Stimulated activated CD4-positive, alpha-beta T cell treated with anti-CD3 and anti-CD28 coated beads, Interleukin-1b, Interleukin-23, amount 100 ng/mL, for 4 hours (primary cell): ENCODE data around the gene GFAP.
"Not testable (repeated sequence)": the region's sequence is repeated elsewhere in the genome, so short reads cannot be mapped to it uniquely, and the experiment has no call there.

ENCODE experiments used
- DNase-seq, 2 donors: peaks; one replicate each; pipeline ENCODE4 v3.0.0-alpha.2; 2020; ENCODE audit warnings: low read depth in 2 of 2

GFAP gene

DNA sequence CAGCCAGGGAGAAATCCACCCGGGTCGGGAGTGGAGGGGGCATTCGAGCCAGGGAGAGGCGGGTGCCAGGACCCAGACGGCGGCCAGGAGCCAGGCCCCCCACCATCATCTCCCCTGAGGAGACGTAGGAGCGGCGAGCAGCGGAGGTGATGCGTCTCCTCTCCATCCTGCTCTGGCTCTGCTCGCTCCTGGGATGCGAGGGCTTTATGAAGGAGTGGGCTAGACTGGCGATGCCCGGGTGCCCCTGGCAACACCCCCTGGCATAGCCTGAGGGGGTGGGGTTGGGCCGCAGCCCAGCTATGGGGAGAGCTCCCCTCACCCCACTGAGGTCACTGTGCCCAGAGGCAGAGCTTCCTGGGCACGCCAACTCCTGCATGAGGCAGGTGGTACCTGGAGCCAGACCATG is at the start of gene GFAP:
TSS of gene GFAP (minus strand) at position 180 of the 406 bp plus-strand sequence. CDS start at position 166, 14 bp downstream.
- DNase-seq = no peak

DNA sequence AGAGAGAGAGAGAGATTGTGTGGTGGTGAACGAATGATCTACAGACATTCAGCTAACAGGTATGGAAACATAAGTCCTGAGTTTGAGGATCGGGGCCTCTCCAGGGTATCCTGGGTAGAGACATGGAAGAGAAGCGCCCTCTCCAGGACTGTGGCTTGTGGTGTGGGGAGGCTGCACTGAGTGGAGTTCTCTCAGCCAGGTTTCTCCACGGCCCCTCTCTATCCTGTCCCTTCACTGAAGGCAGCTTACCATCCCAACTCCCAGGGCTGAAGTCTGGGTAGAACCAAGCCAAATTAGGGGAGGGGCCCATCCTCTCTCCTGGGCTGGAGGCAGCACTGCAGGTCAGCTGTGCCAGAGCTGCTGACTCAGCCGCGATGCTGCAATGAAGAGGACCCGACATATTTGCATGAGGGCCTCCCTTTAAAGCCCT is 46.6 kb upstream of the GFAP start:
- no peak for DNase-seq

DNA sequence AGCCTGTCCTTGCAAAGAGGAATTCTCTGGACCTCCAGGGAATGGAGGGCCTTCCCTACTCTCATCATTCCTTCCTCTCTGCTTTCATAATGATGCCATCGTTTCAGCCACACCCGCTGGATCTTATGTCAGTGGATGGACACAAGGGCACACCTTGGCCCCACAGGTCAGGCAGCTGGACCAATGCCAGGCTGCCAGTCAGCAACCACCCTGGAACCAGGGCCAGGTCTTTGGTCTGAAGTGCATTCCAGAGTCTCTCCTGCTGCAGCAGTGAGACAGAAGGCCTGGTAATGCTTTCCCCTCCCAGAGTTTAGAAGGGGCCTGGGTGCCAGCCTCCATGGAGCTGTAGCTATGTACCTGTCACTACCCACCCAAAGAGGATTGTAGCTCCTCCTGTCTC is 45.4 kb upstream of the GFAP start:
- DNase-seq = no peak

DNA sequence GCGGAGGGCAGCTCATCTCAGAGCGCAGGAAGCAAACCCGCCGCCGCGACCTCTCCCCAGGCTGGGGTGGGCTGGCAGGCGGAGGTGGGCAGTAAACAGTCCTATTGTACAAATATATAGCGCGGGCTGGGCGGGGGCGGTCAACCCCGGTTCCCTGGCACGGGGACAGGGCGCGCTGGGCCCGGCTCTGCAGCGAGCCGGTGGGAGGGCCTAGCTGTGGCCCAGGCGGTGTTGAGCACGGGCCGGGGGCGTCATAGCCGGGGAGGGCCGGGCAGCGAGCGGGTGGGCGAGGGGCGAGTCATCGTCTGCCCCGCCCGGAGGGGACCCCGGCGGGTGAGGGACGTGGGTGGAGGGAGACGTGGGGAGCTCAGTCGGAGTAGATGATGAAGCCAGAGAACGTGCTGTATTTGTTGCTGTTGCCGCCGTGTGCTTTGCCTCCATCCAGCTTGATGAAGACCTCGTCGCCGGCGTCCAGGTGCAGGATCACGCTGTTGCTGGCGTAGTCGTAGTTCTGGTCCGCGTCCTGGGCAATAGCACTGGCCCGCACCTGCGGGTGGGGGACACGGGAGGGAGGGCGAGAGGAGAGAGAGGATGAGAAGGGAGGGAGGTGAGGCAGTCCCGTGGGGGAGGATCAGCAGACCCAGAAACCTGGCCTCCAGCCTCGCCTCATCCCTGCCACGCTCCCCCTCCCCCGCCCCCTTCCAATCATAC is 44.7 kb upstream of the GFAP start:
- DNase-seq = peak in 1 of 2 donors; percentile 38

DNA sequence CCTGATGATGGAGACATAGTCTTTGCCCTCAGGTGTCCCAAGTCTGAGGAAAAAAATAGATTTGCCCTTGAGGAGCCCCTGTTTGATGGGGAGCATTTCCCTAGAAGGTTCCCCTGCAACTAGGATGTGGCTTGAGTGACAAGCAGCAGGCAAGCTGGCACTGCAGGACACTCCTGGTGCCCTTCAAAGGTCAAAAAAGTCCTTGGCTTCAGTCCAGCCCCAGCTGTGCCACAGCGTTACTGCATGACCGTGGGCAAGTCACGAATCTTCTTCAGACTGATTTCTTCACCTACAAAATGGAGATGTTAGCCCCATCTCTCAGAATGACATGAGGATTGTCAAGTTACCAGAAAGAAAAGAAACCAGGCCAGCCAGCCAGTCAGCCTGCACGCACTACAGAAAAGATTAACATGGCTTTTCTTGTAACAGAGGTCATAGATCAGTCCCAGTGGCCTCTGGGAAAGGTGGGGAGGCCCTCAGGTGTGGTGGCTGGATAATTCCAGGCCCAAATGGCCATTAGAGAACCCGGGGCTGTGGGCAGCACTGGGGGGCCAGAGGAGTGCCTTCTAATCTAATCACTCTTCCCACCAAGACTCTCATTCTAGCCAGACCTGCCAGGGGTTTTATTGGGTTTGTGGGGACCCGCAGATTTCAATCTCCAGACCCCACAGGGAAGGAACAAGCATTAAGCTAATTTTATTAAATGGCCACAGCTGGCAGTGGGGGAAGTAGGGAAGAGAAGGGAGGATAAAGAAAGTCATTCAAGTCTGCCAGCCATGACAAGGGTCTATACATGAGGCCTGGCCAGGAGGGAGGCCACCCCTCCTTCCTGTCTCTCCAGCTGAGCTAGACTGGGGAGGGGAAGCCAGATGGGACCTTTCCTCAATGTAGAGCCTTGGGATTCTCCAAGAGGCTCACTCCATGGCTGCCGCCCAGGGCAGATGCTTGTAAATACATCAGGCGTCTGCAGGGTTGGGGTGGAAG is 42.0 kb upstream of the GFAP start:
- no peak for DNase-seq

DNA sequence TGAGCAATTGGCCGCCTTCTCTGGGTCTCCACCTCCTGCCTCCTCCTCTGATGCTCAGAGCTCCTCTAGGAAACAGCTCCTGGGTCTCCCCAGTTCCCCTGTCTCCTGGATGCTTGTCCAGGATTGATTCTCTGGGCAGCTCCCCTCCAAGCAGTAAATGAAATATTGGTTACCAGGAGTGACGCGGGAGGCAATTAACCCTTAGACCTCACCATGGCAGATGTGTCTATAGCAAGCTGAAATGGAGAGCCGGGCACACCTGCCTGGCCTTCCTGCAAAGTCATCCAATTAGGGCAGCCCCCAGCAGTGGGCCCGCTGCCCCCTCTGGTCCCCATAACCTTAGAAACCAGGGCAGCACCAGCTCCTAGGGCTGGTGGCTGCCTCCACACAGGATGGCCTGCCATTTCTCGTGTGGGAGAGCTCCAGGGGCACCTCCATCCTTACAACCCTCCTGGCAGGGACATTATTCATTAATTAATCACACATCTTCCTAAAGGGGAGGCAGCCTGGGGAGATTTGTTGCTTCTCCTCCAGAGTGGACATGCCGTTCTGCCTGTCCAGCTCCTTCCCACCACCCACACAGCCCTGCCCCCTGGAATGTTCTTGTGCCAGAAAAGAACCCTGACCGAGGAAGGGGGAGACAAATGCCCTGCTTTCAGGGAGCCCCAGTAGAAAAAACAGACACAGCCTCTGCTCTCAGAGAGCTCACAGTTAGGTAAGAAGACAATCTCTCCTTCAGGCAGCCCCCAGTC is 40.5 kb upstream of the GFAP start:
- no peak for DNase-seq

DNA sequence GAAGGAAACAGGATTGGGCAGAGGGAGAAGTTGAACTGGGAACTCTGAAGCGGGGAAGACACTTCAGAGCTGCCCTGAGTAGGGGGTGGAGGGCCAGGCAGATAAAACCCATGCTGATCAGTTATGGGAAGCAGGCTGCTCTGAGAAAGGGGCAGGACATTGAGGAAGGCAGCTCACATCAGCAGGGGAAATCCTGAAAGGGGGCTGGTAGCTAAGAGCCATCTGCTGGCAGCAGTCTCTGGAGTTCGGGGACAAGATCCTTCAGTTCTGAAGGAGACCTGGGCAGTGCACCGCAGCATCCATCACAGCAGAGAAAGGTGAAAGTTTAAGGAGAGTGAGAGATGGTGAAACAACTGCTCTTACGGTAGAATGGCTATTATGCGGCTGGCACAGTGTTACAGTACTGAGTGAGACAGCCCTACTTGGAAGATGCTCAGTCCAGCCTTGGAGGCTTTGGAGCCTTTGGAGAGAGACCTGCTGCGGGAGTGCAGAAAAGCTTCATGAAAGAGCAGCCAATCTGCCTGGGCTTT is 37.7 kb upstream of the GFAP start:
- DNase-seq = no peak

DNA sequence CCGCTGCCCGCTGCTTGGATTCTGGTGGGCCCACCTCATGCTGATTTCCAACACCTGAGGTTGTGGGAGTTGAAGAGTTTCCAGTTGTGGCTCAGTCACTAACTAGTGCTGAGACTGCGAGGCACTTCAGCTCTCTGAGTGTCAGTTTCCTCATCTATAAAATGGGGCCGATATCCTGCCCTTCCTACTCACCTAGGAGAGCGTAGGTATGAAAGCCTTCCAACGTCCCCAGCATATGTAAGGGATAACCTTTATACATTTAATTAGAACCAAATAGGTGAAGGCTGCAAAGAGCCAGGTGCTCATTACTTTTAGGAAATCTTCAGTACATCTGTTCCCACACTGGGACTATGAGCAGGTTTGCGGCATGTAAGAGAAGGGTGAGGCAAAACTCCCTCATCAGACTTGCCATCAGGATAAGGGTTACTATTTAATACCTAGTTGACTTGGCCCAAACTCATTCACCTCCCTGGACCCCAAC is 33.1 kb upstream of the GFAP start:
- no peak for DNase-seq

DNA sequence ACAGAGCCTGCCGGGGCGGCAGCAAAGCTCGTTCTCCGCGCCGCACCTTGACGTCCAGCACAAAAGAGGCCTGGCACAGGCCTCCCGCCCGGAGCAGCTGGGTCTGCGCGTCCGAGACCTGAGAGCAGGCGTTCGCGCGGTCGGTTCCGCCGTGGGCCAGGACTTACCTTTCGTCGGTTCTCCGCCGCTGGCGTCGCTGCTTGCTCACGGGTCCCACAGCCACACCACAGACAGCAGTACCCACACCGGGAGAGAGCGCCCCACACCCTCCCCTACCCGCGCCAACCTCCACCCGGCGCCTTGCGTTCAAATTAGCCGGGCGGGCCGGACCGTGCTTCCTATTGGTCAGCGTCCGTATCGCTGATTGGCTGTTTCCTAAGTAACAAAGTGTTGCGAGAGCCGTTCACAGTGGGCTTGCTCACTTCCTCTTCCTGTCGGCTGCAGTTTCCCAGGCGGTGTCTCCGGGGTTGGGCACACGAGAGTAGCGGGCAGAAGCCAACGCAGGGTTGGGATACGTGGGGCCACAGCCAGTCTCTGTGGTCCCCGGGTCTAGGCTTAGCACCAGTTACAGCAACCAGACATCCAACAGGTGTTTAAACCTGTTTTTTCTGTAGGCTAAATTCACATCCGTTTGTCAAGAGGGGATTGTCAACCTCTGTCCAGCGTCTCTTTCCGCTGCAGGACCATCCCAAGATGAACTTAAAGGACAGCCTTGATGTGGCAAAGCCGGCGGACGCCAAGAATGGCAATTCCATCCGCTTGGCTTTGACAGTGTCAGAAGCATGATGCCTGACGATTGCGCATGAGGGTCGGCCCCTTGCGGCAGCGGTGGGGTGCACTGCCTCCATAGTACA is 32.4 kb upstream of the GFAP start, which contains the start of gene KIF18B:
TSS of gene KIF18B (minus strand) at position 313 of the 854 bp plus-strand sequence. CDS start 11,429 bp downstream, outside the sequence.
- DNase-seq = peak; percentile 76 to 82

DNA sequence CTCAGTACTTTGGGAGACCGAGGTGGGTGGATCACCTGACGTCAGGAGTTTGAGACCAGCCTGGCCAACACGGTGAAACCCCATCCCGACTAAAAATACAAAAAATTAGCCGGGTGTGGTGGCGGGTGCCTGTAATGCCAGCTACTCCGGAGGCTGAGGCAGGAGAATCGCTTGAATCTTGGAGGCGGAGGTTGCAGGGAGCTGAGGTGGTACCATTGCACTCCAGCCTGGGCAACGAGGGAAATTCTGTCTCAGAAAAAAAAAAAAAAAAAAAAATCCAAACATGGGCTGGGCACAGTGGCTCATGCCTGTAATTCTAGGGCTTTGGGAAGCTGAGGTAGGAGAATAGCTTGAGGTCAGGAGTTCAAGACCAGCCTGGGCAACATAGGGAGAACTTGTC is 30.4 kb upstream of the GFAP start:
- DNase-seq = not testable (repeated sequence)

DNA sequence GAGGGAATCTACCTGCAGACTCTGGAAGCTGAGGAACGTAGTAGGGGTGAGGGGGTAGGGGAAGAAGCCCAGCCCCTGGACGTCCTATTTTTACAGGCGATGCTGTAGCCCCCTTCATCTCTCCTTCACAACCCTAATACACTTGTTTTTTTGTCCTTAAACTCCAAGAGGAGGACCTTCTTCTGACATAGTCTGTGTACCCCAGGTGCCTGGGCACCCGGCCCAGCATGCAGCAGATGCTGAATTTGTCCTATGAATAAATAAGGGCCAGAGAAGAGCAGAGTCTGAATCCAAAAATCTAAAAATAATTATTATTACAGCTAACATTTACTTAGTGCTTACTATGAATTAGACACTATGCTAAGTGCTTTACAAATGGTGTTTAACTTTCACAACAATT is 27.2 kb upstream of the GFAP start:
- DNase-seq = no peak

DNA sequence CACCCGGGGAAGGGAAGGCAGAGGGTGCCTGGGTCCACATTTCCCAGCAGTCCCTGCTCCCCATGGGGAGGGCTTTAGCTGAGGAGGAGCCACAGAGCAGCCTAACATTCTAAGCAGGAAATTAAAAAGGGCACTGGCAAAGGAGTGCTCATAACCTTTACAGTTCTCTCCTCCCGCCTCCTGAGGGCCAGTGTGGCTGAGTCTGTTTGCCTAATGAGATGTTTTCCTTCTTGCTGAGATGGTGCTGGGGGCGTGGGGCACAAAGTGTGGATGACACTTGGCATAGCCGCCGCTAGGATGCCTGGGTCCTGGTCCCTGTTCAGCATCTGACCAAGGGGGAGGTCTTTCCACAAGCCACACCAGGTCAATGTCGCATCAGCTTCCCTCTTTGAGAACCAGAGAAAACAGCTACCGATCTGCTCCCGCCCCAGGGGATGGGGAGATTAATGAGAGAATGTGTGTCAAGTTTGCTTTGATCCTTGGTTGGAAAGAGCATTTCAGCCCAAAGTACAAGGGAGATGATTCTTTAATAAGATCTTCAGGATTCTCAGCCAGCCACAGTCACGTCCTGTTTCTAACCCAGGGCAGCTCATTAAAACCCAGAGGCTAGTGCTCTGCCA is 26.5 kb upstream of the GFAP start:
- no peak for DNase-seq

DNA sequence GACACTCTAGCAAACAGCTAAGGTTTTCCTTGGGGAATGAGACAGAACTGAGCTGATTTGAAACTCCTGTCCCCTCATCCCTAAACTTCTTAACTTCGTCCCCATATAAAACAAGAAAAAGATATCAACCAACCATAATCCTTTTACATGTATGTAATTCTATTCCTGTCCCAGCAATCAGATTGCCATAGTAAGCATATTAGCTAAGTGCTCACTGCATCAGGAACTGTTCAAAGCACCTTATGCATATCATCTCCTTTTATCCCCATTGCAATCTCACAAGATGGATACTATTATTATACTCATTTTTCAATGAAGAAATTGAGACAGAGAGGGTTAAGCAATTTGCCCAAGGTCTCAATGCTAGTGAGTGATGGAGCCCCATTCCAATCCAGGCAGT is 25.5 kb upstream of the GFAP start:
- DNase-seq = no peak

DNA sequence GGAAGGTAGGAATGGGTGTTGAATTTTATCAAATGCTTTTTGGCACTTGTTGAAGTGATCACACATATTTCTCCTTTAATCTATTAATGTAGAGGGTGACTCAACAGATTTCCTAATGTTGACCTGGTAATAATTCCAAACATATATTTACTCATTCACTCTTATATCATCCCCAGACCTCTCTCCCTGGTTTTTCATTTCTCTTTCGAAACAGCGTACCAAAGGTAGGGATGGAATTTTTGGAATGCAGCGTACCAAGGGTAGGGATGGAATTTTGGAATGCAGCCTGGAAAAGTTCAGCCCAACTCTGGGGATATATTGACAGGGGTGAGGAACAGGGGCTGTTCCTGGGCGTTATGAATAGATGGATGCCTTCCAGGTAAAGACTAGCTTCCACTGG is 25.0 kb upstream of the GFAP start:
- no peak for DNase-seq

DNA sequence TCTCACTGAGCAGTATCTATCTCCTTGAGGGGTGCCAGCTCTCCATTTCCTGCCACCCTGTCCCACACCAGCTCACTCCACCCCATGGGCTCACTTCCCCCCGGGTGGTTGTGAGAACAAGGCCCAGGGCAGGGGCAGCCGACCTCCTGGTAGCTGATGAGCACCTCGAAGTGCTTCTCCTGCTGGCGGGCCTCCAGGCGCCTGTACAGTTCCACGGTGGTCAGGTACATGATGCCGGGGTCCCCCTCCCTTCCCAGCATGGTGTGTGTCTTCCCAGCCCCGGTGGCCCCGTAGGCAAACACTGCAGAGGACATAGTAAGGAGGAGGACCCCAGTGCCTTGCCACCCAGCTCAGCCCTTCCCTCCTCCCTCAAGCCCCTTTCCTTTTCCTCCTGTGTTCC is 19.8 kb upstream of the GFAP start:
- DNase-seq = no peak

DNA sequence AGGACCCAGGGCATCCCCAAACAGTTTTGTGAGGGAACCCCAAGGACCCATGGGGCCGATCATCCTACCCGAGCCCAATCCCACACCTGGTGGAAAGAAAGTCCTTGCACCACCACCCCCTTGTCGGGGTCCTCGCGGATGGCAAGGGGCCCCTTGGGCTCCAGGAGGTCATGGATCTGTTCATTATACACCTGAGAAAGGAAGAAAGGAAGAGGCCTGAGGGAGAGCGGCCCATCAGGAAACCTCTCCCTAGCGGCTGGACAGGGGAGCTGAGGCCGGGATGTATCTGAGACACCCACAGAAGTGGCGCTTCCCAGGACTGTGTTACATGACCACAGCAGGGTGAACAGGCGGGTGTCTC is 19.4 kb upstream of the GFAP start:
- DNase-seq = no peak

DNA sequence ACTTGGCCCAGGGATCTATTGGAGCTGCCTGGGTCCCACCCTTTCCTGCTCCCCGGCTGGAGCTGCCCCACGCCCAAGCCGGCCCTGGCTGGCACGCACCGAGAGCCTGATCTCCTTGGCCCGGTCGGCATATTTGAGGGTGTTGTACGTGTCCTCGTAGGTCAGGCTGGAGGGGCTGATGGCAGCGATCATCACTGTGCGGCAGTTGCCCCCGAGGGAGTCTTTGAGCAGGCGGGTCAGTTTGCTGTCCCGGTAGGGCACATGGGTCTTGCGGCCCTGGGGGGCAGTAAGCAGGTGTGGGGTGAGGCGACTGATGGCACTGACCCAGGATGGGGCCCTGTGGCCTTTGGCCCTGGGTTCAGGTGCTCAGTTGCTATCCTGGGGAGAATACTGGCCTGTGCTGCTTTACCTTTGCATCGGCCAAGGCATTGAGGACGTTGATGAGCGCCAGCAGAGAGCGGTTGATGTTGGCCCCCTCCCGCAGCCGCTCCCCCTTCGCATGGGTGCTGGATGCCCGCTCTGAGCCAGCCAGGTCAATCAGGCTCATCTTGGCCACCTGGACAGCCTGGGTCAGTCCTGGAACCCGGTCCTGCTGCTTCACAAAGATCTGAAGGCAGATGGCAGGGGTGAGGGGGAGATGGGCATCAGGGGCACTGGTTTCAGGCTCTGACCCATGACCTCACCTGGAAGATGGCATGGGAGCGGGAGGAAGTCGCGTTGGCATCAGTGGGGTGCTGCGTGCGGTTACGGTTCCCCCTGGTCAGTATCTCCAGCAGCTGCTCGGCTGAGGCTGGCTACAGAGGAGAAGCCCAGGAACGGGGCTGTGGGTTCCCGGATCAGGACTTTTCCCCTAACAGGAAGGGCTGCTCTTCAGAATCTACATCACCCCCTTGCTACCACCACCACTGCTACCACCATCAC is 18.8 kb upstream of the GFAP start:
- DNase-seq = no peak

DNA sequence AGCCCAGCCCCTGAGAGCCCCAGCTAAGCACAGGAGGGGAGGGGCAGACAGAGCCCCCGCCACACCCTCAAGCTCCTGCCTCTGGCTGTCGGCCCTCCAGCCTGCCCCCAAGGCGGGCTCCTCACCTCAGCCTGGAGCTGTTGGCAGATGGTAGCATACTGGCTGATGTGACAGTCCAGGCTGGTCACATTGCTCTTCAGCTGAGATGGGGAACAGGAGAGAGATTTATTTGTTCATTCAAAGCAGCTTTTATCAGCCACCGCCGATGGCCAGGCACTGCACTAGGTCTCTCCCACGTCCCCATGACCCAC is 17.4 kb upstream of the GFAP start:
- DNase-seq = no peak

DNA sequence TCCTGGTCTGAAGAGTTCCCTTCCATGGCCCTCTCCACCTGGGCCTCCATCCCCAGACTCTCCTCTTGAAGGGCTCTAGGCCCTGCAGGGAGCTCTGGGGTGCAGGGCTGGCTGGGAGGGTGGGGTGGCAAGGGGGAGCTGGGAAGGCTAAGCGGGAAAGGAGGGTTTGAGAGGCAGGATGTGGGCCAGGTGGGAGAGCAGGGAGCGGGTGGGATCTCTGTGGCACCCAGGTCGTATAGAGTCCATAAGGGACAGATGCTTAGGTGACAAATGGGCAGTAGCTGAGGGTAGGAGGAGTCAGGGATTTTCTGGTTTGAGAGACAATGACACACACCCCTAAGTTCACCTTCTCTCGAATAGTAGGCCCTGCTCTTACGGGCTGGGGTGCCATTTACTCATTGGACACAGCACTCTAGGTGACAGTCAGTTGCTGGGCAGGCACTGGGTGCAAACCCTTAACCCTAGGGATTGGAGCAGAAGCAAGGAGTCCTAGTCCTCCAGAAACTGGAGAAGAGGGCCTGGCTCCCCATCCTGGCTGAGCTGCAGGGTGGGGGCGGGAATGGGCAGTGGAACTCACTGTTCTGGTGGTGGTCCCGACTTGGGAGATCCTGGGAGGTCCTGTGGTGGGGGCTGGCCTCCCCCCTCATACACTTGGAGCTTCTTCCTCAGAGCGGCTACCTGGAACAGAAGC is 16.9 kb upstream of the GFAP start:
- no peak for DNase-seq
